IPS-NIHi11 (cell line): ENCODE data around the gene ETFA.

Experiments used
- DNase-seq: peaks from one replicate; pipeline ENCODE4 v3.0.0; 2012; ENCODE audit warnings: mixed read lengths, low spot score

ETFA gene

DNA sequence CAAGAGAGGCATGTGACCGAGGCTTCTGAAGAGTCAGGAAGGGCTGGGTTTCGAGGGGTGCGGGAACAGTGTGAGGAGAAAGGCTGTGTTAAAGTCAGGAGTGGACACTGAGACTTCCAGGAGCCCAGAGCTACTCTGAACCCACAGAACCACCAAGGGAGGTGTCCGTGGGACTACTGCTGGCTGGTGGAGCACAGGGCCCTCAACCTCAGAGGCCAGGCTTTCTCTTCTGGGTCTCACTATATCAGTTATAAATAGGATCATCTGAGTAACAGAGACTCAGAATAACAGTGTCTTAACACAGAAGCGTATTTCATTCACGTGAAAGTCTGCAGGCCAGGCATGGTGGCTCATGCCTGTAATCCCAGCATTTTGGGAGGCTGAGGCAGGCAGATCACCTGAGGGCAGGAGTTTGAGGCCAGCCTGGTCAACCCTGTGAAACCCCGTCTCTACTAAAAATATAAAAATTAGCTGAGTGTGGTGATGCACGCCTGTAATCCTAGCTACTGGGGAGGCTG, 137.9 kb downstream of the ETFA start:
- DNase-seq = no peak

DNA sequence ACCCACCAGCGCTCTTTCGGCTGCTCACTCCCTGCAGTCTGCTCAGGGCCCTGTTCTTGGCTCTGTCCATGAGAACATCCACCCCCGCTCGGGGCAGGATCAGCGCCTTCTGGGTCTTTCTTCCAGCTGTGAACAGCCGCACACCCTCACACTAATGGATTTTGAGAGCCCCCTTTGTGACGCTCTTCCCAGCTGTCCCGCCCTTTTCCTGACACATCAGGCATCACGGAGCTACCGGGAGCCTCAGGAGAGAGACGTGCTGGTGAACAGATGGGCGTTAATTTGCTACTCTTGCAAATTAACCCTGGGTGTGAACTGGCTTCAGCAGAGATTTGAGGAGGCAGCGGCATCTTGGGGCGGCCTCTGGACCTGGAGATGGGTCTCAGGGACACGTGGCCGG, 138.5 kb downstream of the ETFA start:
- DNase-seq = no peak

DNA sequence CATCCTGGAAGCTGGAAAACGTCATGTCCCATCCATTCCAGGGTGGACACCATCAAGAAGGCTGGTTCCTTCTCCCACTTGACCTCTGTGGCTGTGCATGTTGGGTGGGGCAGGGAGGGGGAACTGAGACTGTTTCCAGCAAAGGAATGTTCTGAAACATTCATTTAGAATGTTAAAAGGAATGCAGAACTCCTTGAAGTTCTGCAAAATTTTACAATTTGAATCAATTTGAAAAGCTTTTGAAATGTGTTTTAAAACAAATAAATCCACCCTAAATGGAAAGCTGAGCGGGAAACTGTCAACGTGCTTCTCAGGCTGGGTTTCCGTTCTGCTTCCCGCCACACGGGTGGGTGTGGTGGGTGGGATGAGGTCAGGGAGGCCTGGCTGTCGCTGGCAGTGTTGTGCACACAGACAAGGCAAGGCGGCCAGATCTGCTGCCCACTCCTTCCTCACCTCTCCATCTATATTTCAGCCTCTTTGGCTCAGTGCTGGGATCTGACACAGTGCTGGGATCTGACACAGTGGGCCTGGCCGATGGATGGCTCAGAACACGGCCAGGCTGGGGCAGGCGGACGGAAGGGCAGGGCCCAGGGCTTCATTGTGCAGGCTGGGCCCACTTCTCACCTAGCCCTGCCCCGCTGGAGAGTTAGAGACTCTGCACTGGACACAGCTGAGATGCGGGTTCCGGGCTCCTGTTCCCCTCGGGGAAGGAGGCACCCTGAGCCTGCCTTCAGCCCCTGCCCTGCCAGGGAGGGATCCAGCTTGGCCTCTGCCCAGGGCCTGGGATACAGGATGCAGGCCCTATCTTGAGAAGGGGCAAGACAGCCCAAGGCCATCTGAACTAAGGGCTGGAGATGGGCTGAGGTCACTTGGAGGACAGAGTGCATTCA, 141.1 kb downstream of the ETFA start:
- no peak for DNase-seq

DNA sequence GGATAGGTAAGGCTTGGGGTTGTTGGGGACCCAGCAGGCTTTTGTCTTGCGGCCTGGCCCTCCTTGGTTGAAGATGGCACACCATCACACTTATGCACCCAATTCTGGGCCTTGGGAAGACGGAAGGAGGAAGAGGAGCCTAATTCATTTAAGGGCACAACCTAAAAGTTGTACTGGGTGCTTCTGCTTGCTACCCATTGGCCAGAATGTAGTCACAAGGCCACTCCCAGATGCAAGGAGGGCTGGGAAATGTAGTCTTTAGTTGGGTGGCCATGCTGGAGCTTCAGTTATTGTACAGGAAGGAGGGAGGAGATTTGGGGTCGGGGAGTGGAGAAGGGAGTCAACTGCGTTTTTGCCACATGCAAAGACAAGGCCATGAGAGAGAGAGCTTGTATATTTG, 142.3 kb downstream of the ETFA start:
- DNase-seq = peak; percentile 58

DNA sequence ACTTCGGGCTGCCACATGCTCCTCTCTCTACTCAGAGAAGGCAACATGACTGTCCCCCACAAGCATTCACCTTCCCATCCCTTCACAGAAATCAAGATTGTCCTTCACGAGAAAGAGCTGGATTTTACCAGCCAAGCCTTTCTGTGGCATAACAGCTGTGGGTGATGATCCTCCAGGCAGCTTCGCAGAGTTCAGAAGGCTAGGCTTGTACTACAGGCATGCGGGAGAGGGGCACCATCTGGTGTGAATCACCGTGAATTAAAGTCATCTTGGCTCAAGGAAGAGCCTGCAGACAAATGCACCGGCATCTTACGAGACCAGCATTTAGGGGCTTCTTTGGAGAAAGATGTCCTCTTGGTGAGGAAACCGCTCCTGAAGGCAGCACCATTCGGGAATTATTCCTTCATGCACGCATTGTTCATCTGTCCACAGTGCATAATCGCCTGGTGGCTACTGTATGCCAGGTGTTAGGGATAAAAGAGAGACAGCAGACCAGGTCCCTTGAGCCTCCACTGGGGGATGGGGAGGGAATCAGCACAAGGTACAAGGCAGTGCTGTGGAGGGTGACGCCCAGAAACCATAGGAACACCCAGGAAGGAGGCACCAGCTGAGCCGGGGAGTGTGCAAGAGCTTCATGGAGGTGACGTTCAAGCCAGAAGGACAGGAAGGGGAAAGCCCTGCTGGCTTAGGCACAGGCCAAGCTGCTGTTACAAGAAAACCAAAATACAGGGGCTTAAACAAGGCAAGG, 142.9 kb downstream of the ETFA start:
- DNase-seq = no peak

DNA sequence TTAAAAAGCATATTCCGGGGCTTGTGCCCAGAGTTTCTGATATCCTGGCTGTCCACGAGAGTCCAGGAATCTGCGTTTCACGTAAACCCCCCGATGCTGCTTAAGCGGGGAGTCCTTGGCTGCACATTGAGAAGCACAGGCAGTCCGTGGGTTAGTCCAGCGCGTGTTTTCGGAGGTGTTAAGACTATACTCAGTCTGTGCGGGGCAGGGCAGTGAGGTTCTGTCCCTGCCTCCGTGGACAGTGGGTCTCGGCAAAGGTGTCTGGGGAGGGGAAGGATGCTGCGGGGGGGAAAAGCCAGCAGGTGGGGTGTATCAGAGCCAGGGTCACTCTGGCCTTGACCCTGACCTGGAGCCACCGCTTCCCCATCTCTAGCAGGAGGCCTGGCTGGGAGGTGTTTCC, 145.3 kb downstream of the ETFA start:
- no peak for DNase-seq
